Sigmoid colon (tissue), 3 donors: ENCODE measurements around the gene GRM8.

Source experiments
- CTCF ChIP-seq, 4 experiments: fragments of 450-650 bp in 3 of 4; fragments of 200-600 bp in 1 of 4; IDR thresholded peaks; one replicate each; pipeline ENCODE4 v1.5.1; 2016 to 2019; ENCODE audit warnings: antibody characterized with exemption in 4 of 4, mild to moderate bottlenecking in 3 of 4, moderate library complexity in 2 of 4
- POLR2A ChIP-seq, 2 donors: fragments of 450-650 bp; IDR thresholded peaks; one replicate each; pipeline ENCODE4 v1.6.1; 2016; ENCODE audit warnings: antibody characterized with exemption in 2 of 2, mild to moderate bottlenecking in 2 of 2, moderate library complexity in 2 of 2

- TF ChIP-seq POLR2A (IDR thresholded peaks at IDR 0.05) (no peak), CTCF (IDR thresholded peaks at IDR 0.05) (no peak)
Observed at GRCh38 chr7:126419047-126419446, 833.7 kb downstream of the GRM8 start.
